Spleen (tissue), 7 donors: ENCODE data around the gene GPC3.

Source experiments
- POLR2A ChIP-seq, 3 donors: fragments of 450-650 bp; IDR thresholded peaks; one replicate each; pipeline ENCODE4 v1.5.1; 2017; ENCODE audit warnings: antibody characterized with exemption in 3 of 3, mild to moderate bottlenecking in 1 of 3
- POLR2AphosphoS5 ChIP-seq, 3 donors: sonication (generic); formaldehyde crosslinking; IDR thresholded peaks; one replicate each; pipeline ENCODE4 v1.5.1; 2017; ENCODE audit warnings: antibody characterized with exemption in 3 of 3
- TF ChIP-seq, protein P1 (sequence below), 11 experiments: fragments of 200-600 bp in 7 of 11; fragments of 450-650 bp in 4 of 11; sonication (generic) in 4 of 11; IDR thresholded peaks in 8 of 11; conservative IDR thresholded peaks in 3 of 11; 1 replicate in 7 of 11; 2 replicates in 4 of 11; pipeline versions ENCODE4 v1.4.0 to v1.8.0; 2016 to 2021; ENCODE audit warnings: antibody characterized with exemption in 11 of 11, inconsistent platforms in 4 of 11, mild to moderate bottlenecking in 1 of 11
- donor health status: DM: no; HTN: no; CAD: no; lungs with moderate emphysema.
- donor health status: DM: no; HTN: no; CAD: no.
- donor health status: DM: no; HTN: no; CAD: no.

GRCh38 chrX:133983256-133983973 lies 2.0 kb downstream of the GPC3 start:
- TF ChIP-seq POLR2AphosphoS5 (IDR thresholded peaks at IDR 0.05) (no peak), POLR2A (IDR thresholded peaks at IDR 0.05) (no peak)
- TF ChIP-seq, protein P1, sequence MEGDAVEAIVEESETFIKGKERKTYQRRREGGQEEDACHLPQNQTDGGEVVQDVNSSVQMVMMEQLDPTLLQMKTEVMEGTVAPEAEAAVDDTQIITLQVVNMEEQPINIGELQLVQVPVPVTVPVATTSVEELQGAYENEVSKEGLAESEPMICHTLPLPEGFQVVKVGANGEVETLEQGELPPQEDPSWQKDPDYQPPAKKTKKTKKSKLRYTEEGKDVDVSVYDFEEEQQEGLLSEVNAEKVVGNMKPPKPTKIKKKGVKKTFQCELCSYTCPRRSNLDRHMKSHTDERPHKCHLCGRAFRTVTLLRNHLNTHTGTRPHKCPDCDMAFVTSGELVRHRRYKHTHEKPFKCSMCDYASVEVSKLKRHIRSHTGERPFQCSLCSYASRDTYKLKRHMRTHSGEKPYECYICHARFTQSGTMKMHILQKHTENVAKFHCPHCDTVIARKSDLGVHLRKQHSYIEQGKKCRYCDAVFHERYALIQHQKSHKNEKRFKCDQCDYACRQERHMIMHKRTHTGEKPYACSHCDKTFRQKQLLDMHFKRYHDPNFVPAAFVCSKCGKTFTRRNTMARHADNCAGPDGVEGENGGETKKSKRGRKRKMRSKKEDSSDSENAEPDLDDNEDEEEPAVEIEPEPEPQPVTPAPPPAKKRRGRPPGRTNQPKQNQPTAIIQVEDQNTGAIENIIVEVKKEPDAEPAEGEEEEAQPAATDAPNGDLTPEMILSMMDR (IDR thresholded peaks at IDR 0.05 in 8 of 11, conservative IDR thresholded peaks at IDR 0.05 in 3 of 11), result no peak
